C4-2B (cell line): Measurements from ENCODE around the gene TAAR1.
"Not testable (repeated sequence)": the region's sequence is repeated elsewhere in the genome, so short reads cannot be mapped to it uniquely, and the experiment has no call there.

Experiments
- H3K27ac ChIP-seq: fragments of 450-650 bp; 2 replicates; pipeline ENCODE4 v1.5.1; 2017
- ZFX ChIP-seq: fragments of 450-650 bp; IDR thresholded peaks from 2 replicates; pipeline ENCODE4 v1.6.1; 2017
- TF ChIP-seq, protein P1 (sequence below): fragments of 450-650 bp; conservative IDR thresholded peaks from 2 replicates; pipeline ENCODE4 v1.5.1; 2017; ENCODE audit warnings: mild to moderate bottlenecking

TAAR1 gene

DNA sequence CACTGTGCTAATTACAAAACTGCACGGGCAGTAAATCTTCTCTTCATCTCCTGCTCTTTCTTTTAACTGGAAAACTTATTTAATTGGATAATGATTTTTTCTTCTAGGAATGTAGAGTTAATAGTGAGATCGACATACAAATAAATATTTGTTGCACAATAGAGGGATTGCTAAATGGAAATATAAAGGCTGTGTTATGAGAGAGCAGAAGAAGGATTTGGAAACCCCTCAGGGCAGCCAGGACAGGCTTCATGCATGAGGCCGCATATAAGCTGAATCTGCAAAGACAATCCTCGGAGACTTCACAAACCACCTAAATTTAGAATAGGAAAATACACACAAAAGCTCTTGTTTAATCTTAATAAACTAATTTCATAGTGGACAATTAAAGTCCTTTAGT is 2.9 kb upstream of the TAAR1 start:
- H3K27ac ChIP-seq: no peak overlapping the region
- TF ChIP-seq, protein P1, sequence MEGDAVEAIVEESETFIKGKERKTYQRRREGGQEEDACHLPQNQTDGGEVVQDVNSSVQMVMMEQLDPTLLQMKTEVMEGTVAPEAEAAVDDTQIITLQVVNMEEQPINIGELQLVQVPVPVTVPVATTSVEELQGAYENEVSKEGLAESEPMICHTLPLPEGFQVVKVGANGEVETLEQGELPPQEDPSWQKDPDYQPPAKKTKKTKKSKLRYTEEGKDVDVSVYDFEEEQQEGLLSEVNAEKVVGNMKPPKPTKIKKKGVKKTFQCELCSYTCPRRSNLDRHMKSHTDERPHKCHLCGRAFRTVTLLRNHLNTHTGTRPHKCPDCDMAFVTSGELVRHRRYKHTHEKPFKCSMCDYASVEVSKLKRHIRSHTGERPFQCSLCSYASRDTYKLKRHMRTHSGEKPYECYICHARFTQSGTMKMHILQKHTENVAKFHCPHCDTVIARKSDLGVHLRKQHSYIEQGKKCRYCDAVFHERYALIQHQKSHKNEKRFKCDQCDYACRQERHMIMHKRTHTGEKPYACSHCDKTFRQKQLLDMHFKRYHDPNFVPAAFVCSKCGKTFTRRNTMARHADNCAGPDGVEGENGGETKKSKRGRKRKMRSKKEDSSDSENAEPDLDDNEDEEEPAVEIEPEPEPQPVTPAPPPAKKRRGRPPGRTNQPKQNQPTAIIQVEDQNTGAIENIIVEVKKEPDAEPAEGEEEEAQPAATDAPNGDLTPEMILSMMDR: no peak
- no peak for TF ChIP-seq ZFX

DNA sequence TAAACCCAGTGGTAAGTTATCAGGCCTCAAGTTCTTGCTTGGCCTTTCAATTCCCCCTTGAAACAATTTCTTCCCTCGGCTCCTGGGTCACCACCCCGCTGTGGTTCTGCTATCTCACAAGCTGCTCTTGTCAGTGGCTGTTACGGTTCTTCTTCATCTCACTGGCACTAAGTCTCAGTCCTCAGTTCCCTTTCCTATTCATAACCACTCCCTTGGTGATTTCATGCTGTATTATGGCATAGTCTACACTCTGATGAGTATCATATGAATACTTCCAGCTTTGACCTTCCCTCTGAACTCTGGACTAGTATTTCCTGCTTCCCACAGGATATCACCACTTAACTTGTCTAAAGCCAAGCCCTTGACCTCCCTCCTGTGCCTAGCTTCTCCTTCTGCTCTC is 7.9 kb downstream of the TAAR1 start:
- TF ChIP-seq ZFX: no peak
- no peak overlapping the region for H3K27ac ChIP-seq

GRCh38 chr6:132650429-132650828 is 8.6 kb downstream of the TAAR1 start:
- TF ChIP-seq, protein P1: no peak
- TF ChIP-seq ZFX: no peak
- H3K27ac ChIP-seq: no peak overlapping the region

DNA sequence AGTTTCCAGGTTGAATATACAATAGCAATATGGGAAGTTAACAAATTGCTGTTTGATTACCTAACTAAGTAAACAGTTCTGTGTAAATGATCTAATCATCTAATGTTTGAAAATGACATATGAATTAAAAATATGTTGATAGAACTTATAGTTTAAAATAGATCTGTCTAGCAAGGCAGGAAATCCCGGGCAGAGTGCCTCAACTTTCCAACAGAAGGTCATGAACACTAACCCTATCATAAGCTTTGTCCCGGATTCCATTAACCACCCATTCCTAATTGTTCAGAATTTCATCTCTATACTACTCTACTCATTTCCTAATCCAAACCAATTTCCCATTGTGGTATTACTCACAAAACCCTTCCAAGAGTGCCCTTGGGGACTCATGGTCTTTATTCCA is 10.2 kb downstream of the TAAR1 start:
- no peak overlapping the region for H3K27ac ChIP-seq
- no peak for TF ChIP-seq ZFX
- TF ChIP-seq, protein P1: no peak

DNA sequence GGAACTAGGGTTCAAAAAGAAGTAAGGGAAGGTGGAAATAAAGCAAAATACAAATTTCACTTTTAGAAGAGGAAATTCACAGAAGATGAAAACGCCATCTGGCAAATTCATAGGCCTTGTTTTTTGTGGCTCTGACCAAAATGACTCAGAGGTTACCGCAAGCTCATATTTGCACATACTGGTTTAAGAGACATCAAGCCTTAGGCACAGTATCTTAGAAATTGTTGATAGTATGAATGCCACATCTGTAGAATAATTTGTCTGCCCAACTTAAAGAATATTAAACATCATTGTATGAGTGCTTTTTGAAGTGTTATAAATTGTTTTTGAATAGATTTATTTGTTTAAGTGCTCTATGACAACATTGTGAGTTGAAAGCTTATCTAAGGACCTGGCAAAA is 10.6 kb downstream of the TAAR1 start:
- TF ChIP-seq, protein P1: no peak
- no peak for TF ChIP-seq ZFX

DNA sequence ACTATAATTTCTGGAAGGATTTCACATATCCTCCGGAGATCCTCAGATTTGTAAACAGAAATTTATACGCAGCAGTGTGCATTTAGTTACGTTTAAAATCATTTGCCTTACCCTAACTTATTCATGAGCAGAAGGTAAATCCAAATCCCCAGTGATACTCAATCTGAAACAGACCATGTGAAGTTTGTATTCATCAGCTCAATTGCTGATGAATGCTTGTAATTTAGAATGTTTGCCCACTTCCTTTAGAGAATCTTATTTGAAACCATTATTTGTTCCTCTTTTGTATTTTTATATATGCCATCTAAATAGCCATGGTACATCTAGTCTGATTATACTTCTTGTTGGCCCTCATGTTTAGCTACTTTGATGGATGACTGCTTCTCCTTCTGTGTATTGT is 15.4 kb downstream of the TAAR1 start:
- H3K27ac ChIP-seq: no peak overlapping the region
- TF ChIP-seq ZFX: no peak
- TF ChIP-seq, protein P1: no peak

More for the DNA sequence above, 10.6 kb downstream of the TAAR1 start:
- H3K27ac ChIP-seq: no peak overlapping the region

DNA sequence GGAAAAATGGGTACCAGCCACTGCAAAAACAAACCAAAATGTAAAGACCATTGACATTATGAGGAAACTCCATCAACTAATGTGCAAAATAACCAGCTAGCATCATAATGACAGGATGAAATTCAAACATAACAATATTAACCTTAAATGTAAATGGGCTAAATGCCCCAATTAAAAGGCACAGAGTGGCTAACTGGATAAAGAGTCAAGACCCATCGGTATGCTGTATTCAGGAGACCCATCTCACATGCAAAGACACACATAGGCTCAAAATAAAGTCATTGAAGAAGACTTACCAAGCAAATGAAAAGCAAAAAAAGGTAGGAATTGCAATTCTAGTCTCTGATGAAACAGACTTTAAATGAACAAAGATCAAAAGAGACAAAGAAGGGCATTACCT is 21.8 kb downstream of the TAAR1 start:
- H3K27ac ChIP-seq: not testable (repeated sequence)

DNA sequence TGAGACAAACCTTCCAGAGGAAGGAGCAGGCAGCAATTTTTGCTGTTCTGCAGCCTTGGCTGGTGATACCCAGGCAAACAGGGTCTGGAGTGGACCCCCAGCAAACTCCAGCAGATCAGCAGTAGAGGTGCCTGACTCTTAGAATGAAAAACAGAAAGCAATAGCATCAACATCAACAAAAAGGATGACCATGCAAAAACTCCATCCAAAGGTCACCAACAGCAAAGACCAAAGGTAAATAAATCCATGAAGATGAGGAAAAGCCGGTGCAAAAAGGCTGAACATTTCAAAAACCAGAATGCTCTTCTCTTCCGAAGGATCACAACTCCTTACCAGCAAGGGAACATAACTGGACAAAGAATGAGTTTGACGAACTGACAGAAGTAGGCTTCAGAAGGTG is 23.1 kb downstream of the TAAR1 start:
- not testable (repeated sequence) for H3K27ac ChIP-seq

DNA sequence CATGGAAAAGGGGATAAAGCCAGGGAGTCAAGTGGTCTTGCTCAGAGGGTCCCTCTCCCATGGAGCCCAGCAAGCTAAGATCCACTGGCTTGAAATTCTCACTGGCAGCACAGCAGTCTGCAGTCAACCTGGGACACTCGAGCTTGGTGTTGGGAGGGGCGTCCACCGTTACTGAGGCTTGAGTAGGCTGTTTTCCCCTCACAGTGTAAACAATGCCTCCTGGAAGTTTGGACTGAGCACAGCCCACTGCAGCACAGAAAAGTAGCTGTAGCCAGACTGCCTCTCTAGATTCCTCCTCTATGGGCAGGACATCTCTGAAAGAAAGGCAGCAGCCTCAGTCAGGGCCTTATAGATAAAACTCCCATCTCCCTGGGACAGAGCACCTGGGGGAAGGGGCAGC is 23.7 kb downstream of the TAAR1 start:
- not testable (repeated sequence) for H3K27ac ChIP-seq

DNA sequence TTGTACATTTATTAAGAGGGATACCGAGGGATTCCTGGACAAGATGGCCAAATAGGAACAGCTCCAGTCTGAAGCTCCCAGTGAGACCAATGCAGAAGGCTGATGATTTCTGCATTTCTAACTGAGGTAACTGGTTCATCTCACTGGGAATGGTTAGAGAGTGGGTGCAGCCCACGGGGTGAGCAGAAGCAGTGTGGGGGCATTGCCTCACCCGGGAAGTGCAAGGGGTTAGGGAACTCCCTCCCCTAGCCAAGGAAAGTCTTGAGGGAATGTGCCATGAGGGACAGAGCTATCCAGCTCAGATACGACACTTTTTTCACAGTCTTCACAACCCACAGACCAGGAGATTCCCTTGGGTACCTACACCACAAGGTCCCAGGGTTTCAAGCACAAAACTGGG is 24.2 kb downstream of the TAAR1 start:
- H3K27ac ChIP-seq: no peak overlapping the region
- no peak for TF ChIP-seq ZFX
- TF ChIP-seq, protein P1: no peak
